ENCODE data around the gene HTR1E.

GRCh38 chr6:86973088-86973487 lies 35.8 kb downstream of the HTR1E start:
- TF ChIP-seq POLR2A (IDR thresholded peaks at IDR 0.05; ENCODE audit: low read depth, low read length) (no peak), POLR2AphosphoS5 (IDR thresholded peaks at IDR 0.05; ENCODE audit: low read depth, low read length) (no peak), TAF1 (IDR thresholded peaks at IDR 0.05; ENCODE audit: borderline replicate concordance, low read depth, low read length) (no peak)
